ENCODE data around the gene LRP8. TPM values are rescaled to one million over a fixed set of nuclear protein-coding genes. Genes with fewer than 3 reads are reported as not detected.

The LRP8 gene
- total RNA-seq, 1 experiment from 2014 or later: 28.6 TPM

DNA sequence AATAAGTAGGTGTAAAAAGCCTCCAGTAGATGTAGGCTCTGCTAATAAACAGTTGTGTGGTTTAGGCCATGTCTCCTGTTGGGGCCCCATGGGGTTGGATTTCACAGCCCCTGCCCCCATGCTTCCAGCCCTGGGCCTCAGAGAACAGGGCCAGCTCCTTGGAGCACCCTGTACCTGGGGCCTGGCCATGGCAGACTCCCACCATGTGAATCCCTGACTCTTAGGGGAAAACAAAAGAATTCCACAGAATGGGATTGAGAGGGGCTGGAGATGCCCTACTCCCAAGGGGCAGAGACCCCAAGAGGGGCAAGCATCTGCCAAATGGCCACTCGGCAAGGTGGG is 11.5 kb downstream of the LRP8 start:
- H3K27ac ChIP-seq (ENCODE audit: low read length): no peak overlapping the region
- ChIA-PET CTCF (interaction anchor here (0.6 kb wide), 1 partner anchor 75 kb away, joined by 9 read pairs; no protein-coding TSS in a partner anchor), POLR2A (no interaction called here)
- no peak for DNase-seq (ENCODE audit: low read depth, low spot score)
- H3K4me3 ChIP-seq (ENCODE audit: low read depth in 2 of 2, low read length in 2 of 2): no peak overlapping the region
- in situ Hi-C loops (cut with HindIII; ENCODE audit: low pct_unique_long_range_greater_than_20kb, low sequenced_read_pairs): no loop called here
- no peak for ATAC-seq
- BruUV-seq (replicated peaks): no TSS peak
- intact Hi-C loops (cut with micrococcal nuclease; ENCODE audit: unreplicated experiment): no loop called here
- H3K9me3 ChIP-seq (ENCODE audit: control insufficient read depth, insufficient read depth, low read depth, low read length): no peaks in the 10 kb centered on the region
- H3K27me3 ChIP-seq (ENCODE audit: control insufficient read depth, insufficient read depth, low read length): no peaks in the 10 kb centered on the region
- TF ChIP-seq, protein P1, sequence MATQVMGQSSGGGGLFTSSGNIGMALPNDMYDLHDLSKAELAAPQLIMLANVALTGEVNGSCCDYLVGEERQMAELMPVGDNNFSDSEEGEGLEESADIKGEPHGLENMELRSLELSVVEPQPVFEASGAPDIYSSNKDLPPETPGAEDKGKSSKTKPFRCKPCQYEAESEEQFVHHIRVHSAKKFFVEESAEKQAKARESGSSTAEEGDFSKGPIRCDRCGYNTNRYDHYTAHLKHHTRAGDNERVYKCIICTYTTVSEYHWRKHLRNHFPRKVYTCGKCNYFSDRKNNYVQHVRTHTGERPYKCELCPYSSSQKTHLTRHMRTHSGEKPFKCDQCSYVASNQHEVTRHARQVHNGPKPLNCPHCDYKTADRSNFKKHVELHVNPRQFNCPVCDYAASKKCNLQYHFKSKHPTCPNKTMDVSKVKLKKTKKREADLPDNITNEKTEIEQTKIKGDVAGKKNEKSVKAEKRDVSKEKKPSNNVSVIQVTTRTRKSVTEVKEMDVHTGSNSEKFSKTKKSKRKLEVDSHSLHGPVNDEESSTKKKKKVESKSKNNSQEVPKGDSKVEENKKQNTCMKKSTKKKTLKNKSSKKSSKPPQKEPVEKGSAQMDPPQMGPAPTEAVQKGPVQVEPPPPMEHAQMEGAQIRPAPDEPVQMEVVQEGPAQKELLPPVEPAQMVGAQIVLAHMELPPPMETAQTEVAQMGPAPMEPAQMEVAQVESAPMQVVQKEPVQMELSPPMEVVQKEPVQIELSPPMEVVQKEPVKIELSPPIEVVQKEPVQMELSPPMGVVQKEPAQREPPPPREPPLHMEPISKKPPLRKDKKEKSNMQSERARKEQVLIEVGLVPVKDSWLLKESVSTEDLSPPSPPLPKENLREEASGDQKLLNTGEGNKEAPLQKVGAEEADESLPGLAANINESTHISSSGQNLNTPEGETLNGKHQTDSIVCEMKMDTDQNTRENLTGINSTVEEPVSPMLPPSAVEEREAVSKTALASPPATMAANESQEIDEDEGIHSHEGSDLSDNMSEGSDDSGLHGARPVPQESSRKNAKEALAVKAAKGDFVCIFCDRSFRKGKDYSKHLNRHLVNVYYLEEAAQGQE (IDR thresholded peaks at IDR 0.05; ENCODE audit: insufficient read depth in 1 of 2, low read depth in 2 of 2, low read length in 1 of 2): no peak
- no peak for TF ChIP-seq CTCF (IDR thresholded peaks at IDR 0.05)
- no peak for TF ChIP-seq POLR2AphosphoS5 (IDR thresholded peaks at IDR 0.05; ENCODE audit: low read depth, low read length)
- no peak for TF ChIP-seq SIN3A (IDR thresholded peaks at IDR 0.05; ENCODE audit: borderline replicate concordance, insufficient read depth, low read depth, low read length)
- no peak for TF ChIP-seq TCF7L2 (IDR thresholded peaks at IDR 0.05; ENCODE audit: low read depth, low read length)
- H3K36me3 ChIP-seq (ENCODE audit: control insufficient read depth, insufficient read depth, low read length): no peaks in the 10 kb centered on the region
- H3K4me1 ChIP-seq (ENCODE audit: control insufficient read depth, insufficient read depth, low read length): no peaks in the 10 kb centered on the region; the same call in 1 of the 2 replicates

GRCh38 chr1:53315456-53316423 is 12.1 kb downstream of the LRP8 start:
- Histone ChIP-seq H3K9me3 (ENCODE audit: control insufficient read depth, insufficient read depth, low read depth, low read length) (no peaks in the 10 kb centered on the region), H3K36me3 (ENCODE audit: control insufficient read depth, insufficient read depth, low read length) (no peaks in the 10 kb centered on the region), H3K27me3 (ENCODE audit: control insufficient read depth, insufficient read depth, low read length) (no peaks in the 10 kb centered on the region), H3K4me1 (ENCODE audit: control insufficient read depth, insufficient read depth, low read length) (no peaks in the 10 kb centered on the region; the same call in 1 of the 2 replicates), H3K27ac (ENCODE audit: low read length) (no peak overlapping the region), H3K4me3 (ENCODE audit: low read depth in 2 of 2, low read length in 2 of 2) (no peak overlapping the region)
- CTCF ChIA-PET: interaction anchor here (0.6 kb wide), 1 partner anchor 75 kb away, joined by 9 read pairs; no protein-coding TSS in a partner anchor
- in situ Hi-C loops (cut with HindIII; ENCODE audit: low pct_unique_long_range_greater_than_20kb, low sequenced_read_pairs) (no loop called here), intact Hi-C loops (cut with micrococcal nuclease; ENCODE audit: unreplicated experiment) (no loop called here)
- no peak for ATAC-seq
- TF ChIP-seq TCF7L2 (IDR thresholded peaks at IDR 0.05; ENCODE audit: low read depth, low read length): no peak
- TF ChIP-seq SIN3A (IDR thresholded peaks at IDR 0.05; ENCODE audit: borderline replicate concordance, insufficient read depth, low read depth, low read length): no peak
- BruUV-seq (replicated peaks): no TSS peak
- POLR2A ChIA-PET: no interaction called here
- DNase-seq (ENCODE audit: low read depth, low spot score): no peak

GRCh38 chr1:53315046-53315445 is 12.8 kb downstream of the LRP8 start:
- H3K4me1 ChIP-seq (ENCODE audit: control insufficient read depth, insufficient read depth, low read length): no peaks in the 10 kb centered on the region; the same call in 1 of the 2 replicates
- CTCF ChIA-PET: interaction anchor here (0.6 kb wide), 1 partner anchor 458 kb away, joined by 5 read pairs; no protein-coding TSS in a partner anchor

More at GRCh38 chr1:53315046-53315445, 12.8 kb downstream of the LRP8 start:
- Histone ChIP-seq H3K4me3 (ENCODE audit: low read depth in 2 of 2, low read length in 2 of 2) (no peak overlapping the region), H3K27me3 (ENCODE audit: control insufficient read depth, insufficient read depth, low read length) (no peaks in the 10 kb centered on the region), H3K9me3 (ENCODE audit: control insufficient read depth, insufficient read depth, low read depth, low read length) (no peaks in the 10 kb centered on the region), H3K36me3 (ENCODE audit: control insufficient read depth, insufficient read depth, low read length) (no peaks in the 10 kb centered on the region), H3K27ac (ENCODE audit: low read length) (no peak overlapping the region)
- ATAC-seq: no peak
- no peak for DNase-seq (ENCODE audit: low read depth, low spot score)
- TF ChIP-seq, protein P1 (IDR thresholded peaks at IDR 0.05; ENCODE audit: insufficient read depth in 1 of 2, low read depth in 2 of 2, low read length in 1 of 2): no peak
- intact Hi-C loops (cut with micrococcal nuclease; ENCODE audit: unreplicated experiment) (no loop called here), in situ Hi-C loops (cut with HindIII; ENCODE audit: low pct_unique_long_range_greater_than_20kb, low sequenced_read_pairs) (no loop called here)
- no TSS peak for BruUV-seq (replicated peaks)
- POLR2A ChIA-PET: no interaction called here
